K562 (cell line): ENCODE data around the gene KLHDC10. TPM values are rescaled to one million over a fixed set of nuclear protein-coding genes. Genes with fewer than 3 reads are reported as not detected.

Experiments
- PBX2 ChIP-seq, 2 experiments: IDR thresholded peaks in 1 of 2; conservative IDR thresholded peaks in 1 of 2; 2 replicates each; pipeline ENCODE4 v1.6.1; 2016; ENCODE audit warnings: low read depth in 2 of 2, mild to moderate bottlenecking in 1 of 2, missing compliant biosample characterization in 1 of 2, missing genetic modification characterization in 1 of 2, moderate library complexity in 1 of 2
- ZFP91 ChIP-seq: sonication (generic); formaldehyde crosslinking; IDR thresholded peaks from 2 replicates; pipeline ENCODE4 v1.8.0; 2022; ENCODE audit warnings: mild to moderate bottlenecking, missing genetic modification reagents
- polyA plus RNA-seq, 8 experiments: library from polyadenylated mRNA; depleted of rRNA in 4 of 8; stranded (reverse) in 5 of 8; unstranded in 3 of 8; fragments of >200 nt; fragmentation: Nextera tagmentation in 2 of 8; fragmentation: Illumina TruSeq in 1 of 8; extraction: Ambion mirVana in 2 of 8; extraction: Trizol in 1 of 8; gene quantifications; 2 replicates each; pipeline versions ENCODE4 v1.2.1 to v1.2.3, GENCODE V29; 2011 to 2014; ENCODE audit warnings: inconsistent platforms in 1 of 8, missing spikeins in 1 of 8
- total RNA-seq, 7 experiments: library from RNA; depleted of rRNA in 6 of 7; stranded (reverse); fragments of >200 nt in 6 of 7; fragmentation: Illumina TruSeq in 2 of 7; extraction: Trizol in 2 of 7; gene quantifications; 2 replicates each; pipeline versions ENCODE4 v1.2.1 to v1.2.3, GENCODE V29; 2011 to 2021; ENCODE audit warnings: low replicate concordance in 1 of 7

The KLHDC10 gene
- total and polyA plus RNA-seq, 9 of the 15 experiments (the other 6 are each of a cell fraction or from before 2014, with no cell fraction given): 9.8 to 80.5 (median 31.4) TPM

GRCh38 chr7:130144312-130145171 is 74.2 kb downstream of the KLHDC10 start (continued):
- TF ChIP-seq ZFP91: no peak
- TF ChIP-seq PBX2 (CRISPR knock-in tag; IDR thresholded peaks at IDR 0.05; ENCODE audit: low read depth): no peak
- peak; percentile 28; the same call in 1 of the 2 replicates for TF ChIP-seq PBX2 (tag; conservative IDR thresholded peaks at IDR 0.05; ENCODE audit: low read depth)
